CD4-positive, alpha-beta T cell treated with Interferon gamma for 1 hour (primary cell): ENCODE results near the gene ITGAD.

Experiments used
- DNase-seq: peaks from one replicate; pipeline ENCODE4 v3.0.0-alpha.2; 2020

Gene ITGAD

GRCh38 chr16:31365131-31365865, 27.8 kb upstream of the ITGAD start:
- no peak for DNase-seq

DNA sequence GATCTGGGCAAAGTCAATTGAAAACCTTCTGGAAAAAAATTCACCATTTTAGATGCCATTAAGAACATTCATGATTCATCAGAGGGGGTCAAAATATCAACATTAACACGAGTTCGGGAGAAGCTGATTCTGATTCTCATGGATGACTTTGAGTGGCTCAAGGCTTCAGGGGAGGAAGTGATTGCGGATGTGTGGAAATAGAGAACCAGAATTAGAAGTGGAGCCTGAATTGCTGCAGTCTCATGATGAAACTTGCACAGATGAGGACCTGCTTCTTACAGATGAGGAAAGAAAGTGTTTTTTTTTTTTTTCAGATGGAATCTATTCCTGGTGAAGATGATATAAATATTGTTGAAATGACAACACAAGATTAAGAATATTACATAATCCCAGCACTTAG, 25.3 kb upstream of the ITGAD start:
- peak; percentile 40 for DNase-seq

DNA sequence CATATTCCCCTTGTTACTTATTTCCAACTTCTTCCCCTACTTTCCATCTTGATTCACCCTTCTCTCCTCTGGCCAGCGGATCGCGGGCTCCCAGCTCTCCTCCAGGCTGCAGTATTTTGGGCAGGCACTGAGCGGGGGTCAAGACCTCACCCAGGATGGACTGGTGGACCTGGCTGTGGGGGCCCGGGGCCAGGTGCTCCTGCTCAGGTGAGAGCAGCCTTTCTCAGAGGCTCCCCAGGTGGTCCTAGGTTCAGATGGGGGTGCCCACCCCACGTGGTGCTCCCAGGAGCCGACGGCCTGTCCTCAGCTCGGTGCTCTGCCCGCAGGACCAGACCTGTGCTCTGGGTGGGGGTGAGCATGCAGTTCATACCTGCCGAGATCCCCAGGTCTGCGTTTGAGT, 22.1 kb upstream of the ITGAD start:
- DNase-seq: no peak

- DNase-seq: no peak
Measured at GRCh38 chr16:31371619-31372484, 21.3 kb upstream of the ITGAD start.

GRCh38 chr16:31373235-31373634, 19.9 kb upstream of the ITGAD start:
- no peak for DNase-seq

- no peak for DNase-seq
Measured at GRCh38 chr16:31375231-31375630, 17.9 kb upstream of the ITGAD start.

DNA sequence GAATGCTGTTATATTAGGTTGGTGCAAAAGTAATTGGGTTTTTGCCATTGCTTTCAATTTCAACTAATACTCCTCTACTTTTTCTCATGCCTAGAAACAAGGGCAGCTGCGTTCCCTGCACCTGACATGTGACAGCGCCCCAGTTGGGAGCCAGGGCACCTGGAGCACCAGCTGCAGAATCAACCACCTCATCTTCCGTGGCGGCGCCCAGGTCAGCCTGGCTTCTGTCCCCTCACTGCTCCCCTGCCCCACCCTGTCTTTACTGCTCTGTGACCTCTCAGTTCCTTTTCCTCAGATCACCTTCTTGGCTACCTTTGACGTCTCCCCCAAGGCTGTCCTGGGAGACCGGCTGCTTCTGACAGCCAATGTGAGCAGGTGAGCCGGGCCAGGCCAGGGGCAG, 16.4 kb upstream of the ITGAD start:
- DNase-seq: no peak

GRCh38 chr16:31377210-31377903, 15.8 kb upstream of the ITGAD start:
- no peak for DNase-seq

- no peak for DNase-seq
Measured at GRCh38 chr16:31380201-31380600, 12.9 kb upstream of the ITGAD start.

DNA sequence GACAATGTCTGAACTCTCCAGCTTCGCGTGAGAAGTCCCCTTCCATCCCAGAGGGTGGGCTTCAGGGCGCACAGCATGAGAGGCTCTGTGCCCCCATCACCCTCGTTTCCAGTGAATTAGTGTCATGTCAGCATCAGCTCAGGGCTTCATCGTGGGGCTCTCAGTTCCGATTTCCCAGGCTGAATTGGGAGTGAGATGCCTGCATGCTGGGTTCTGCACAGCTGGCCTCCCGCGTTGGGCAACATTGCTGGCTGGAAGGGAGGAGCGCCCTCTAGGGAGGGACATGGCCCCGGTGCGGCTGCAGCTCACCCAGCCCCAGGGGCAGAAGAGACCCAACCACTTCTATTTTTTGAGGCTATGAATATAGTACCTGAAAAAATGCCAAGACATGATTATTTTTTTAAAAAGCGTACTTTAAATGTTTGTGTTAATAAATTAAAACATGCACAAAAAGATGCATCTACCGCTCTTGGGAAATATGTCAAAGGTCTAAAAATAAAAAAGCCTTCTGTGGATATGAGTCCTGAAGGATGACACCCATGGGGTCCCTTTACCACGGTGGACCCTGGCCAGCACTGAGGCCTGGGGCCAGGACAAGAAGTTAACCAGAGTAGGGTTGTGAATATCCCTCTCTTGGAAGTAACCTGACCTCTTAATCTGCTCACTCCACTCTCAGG, 10.5 kb upstream of the ITGAD start:
- DNase-seq: peak; percentile 67

DNA sequence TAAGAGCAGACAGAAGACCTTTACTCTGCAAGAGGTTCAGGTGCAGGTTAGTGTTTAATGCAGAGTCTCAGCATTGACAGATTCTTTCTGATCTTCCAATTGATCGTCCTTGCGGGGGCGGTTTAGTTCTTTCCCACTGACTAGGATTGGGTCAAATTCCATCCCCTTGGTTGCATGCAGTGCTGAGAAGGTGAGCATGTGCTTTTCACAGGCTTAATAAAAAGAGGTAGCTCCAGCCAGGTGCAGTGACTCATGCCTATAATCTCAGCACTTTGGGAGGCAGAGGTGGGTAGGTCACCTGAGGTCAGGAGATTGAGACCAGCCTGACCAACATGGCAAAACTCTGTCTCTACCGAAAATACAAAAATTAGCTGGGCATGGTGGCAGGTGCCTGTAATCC, 7.5 kb upstream of the ITGAD start:
- DNase-seq: no peak

- DNase-seq: peak; percentile 39
Measured at GRCh38 chr16:31386157-31386984, 6.8 kb upstream of the ITGAD start.

GRCh38 chr16:31388535-31388934, 4.6 kb upstream of the ITGAD start:
- no peak for DNase-seq

DNA sequence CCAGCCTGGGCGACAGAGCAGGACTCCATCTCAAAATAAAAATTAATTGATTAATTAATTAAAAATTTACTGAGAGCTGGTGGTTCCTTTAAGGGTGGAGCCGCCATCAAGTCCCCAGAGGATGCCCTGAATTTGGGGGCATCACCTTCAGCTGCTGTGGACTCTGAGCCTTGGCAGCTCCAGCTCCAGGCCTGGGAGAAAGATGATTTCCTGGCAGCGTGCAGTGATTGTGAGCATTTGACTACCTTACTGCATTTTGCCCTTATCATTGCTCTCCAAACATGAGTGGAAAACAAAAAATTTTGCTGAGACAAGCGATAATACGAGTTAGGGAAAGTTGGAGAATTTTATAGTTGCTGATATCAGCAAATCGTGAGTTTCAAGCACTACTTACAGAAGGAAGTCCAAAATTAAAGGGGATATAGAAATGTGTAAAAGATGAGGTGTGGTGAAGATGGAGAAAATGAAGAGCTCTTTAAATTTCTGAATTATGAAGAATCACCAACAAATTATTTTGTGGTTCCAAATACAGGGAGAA, 2.6 kb upstream of the ITGAD start:
- DNase-seq: no peak

DNA sequence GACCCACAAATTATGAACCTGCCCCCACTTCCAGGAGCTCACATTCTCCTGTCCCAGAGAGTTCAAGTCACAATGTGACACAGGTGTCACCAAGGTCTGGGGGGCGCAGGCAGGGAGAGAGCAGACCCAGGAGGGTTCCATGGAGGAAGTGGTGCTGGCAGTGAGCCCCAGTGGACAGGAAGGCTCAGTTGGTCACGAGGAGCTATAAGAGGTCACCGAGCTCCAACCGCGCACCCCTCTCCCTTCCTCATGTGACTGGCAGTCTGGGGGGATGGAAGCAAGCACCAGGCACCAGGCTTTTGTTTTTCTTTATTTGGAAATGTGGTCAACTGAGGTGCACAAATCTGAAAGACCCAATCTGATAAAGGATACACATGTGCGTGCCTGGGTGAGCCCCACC, 2.5 kb downstream of the ITGAD start:
- no peak for DNase-seq

DNA sequence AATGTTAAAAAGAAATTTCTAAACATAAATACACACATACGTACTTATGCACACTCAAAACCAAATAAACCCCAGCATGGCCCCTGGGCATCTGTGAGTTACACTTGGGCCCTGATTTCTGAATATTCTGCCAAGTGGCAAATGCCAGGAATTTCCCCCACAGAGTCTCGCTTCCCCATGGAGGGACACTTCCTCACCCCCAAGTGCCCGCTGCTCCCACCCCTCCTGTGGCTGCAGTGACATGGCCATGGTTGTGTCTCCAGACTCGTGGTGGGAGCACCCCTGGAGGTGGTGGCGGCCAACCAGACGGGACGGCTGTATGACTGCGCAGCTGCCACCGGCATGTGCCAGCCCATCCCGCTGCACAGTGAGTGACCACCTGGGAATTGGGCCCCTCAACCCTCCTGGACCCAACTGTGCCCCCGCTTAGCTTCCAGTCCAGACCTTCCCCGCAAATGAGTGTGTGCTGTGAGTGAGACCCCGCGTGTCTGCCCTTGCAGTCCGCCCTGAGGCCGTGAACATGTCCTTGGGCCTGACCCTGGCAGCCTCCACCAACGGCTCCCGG, 4.0 kb downstream of the ITGAD start:
- DNase-seq: no peak

- DNase-seq: no peak
Measured at GRCh38 chr16:31397701-31398100, 4.6 kb downstream of the ITGAD start.

DNA sequence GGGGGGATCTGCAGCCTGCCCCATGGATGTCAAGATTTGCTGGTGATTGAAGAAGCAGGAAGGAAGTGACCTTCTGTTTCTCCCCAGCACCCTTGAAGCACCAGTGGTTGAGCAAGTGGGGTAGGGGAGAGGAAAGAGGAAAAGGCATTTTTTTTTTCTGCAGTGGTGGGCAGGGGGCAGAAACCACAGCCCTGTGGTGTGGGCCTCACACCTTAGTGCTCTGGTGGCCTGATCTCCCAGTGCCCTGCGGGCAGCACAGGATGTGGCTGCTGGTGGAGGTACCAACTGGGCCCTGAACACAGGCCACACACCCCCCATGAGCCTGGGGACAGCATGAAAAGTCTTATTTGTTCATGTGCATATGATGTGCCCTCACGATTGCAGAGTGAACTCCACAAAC, 7.1 kb downstream of the ITGAD start:
- peak; percentile 38 for DNase-seq

DNA sequence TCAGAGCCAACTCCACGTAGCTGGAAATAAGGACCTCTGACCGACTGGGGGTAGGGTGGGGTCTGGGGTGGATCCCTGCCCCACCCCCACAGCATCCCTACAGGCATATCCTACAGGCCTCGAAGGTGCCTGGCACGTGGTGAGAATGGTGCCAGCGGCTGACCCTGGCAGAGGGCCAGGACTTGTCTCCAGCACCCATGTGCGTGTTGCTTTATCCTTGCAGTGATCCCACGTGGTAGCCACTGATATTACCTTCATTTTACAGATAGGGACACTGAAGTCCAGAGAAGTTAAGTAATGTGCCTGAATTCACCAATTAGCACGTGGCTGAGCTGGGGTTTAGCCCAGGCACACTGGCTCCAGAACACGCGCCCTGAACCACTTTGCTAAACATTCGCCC, 8.3 kb downstream of the ITGAD start:
- no peak for DNase-seq

DNA sequence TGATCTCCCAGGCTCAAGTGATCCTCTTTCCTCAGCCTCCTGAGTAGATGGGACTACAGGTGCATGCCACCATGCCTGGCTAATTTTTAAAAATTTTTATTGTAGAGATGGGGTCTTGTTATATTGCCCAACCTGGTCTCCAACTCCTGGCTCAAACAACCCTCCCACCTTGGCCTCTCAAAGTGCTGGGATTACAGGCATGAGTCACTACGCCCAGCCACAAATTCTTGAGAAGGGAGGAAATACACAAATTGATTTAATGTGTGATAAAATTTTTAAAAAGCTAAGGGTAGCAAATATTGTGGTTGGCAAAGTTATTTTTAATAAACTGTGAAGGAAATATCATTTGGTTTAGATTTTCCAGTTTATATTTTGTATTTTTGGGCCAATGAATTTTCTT, 9.6 kb downstream of the ITGAD start:
- no peak for DNase-seq

DNA sequence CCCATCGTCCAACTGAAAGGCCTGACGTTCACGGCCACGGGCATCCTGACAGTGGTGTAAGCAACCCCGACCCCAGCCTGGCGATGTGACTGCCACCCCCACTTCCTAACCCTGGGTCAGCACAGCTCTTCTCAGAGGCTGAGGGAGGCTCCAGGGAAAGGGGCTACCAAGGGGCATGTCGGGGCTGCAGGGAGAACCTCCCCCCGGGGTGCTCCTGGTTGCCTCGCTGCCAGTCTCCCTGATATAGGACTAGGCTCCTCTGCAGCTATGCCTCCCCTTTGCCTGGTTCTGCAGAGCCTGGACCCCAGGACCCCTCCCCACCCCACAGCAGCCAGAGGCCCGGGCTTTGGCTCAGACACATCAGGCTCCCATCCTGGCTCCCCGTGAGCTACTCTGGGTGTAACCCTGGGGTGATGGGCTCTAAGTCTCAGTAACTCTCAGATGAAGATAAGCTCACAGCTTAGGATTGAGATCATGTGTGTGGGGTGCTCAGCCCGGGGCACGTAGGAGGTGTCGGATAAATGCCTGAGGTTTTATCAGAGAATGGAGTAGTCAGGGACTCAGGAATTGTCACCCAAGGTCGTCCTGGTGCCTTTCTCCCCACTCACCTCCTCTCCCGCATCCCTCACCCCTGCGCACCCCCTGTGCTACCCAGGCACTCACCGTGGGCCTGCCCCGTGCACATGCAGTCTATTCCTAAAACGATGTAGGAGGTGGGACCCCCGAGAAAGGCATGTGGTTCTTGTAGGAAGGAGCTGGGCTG, 10.6 kb downstream of the ITGAD start:
- DNase-seq: no peak
